Measurements from ENCODE around the gene CACNA1C. TPM values are rescaled to one million over a fixed set of nuclear protein-coding genes. Genes with fewer than 3 reads are reported as not detected.

The CACNA1C gene
- total and polyA plus RNA-seq, 2 of the 4 experiments (the other 2 are of a cell fraction): 1.6 to 2.6 TPM

GRCh38 chr12:2276288-2277033, 223.7 kb downstream of the CACNA1C start (continued):
- no peak for TF ChIP-seq MAZ (IDR thresholded peaks at IDR 0.05; ENCODE audit: borderline replicate concordance, low read depth, low read length)

DNA sequence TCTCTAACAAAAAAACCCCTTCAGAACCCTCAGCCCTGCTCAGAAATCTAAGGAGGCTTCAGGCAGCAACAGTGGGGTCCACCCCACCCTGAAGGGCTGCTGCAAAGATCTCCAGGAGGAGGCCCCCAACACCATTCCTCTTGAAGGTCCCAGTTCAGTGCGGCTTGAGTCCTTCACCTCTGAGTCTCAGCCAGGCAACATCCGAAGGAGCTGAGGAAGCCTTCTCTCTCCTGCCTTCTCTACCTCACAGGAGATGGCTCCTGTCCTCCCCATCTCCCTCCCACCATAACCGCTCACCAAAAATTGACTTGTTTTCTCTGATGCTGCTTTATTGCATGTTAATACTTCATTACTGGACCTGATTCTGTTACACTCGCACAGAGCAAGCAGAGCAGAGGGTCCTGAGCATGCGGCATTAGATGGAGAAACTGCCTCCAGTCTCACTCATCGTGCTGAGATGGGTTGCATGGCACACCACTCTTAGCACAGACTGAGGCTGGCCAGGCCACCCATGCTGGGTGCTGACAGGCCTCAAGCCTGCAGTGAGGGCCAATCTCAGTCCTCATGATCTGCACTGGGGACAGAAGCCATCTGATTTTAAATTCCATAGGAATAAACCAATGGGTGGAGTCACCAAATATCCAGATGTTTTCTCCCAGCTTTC, 224.8 kb downstream of the CACNA1C start:
- in situ Hi-C loops (cut with MboI; ENCODE audit: low sequenced_read_pairs) (loop anchor here (25.0 kb wide), 2 partner anchors 465 to 615 kb away; partner anchors contain the start of gene LRTM2), intact Hi-C loops (cut with micrococcal nuclease) (no loop called here), dilution Hi-C loops (cut with HindIII; ENCODE audit: low sequenced_read_pairs, unreplicated experiment) (no loop called here)
- peaks cover 0 to 3% of the 10 kb centered on the region in 2 experiments; a peak in 2 of 4 replicates for H3K79me1 ChIP-seq (ENCODE audit: low read depth in 1 of 2, low read length in 2 of 2)
- H3K36me3 ChIP-seq (ENCODE audit: control insufficient read depth, insufficient read depth, low read length): no peaks in the 10 kb centered on the region
- BruUV-seq (replicated peaks): no TSS peak
- H3K56ac ChIP-seq (ENCODE audit: extremely low read depth, insufficient read depth, low read length): no peak overlapping the region
- no peaks in the 10 kb centered on the region; the same call in 1 of the 2 replicates for H3K9me1 ChIP-seq (ENCODE audit: insufficient read depth, low read length)
- H3K4me1 ChIP-seq (ENCODE audit: control insufficient read depth, insufficient read depth, low read length): peaks cover 9% of the 10 kb centered on the region
- DNase-seq: no peak
- no peak overlapping the region for H4K8ac ChIP-seq (ENCODE audit: low read depth in 2 of 2, low read length in 2 of 2)
- H3K9me3 ChIP-seq (ENCODE audit: control insufficient read depth, insufficient read depth, low read length): no peaks in the 10 kb centered on the region
- H4K20me1 ChIP-seq (ENCODE audit: insufficient read depth, low read length): no peaks in the 10 kb centered on the region
- H2AK5ac ChIP-seq (ENCODE audit: low read depth, low read length): peak overlapping the region; percentile 58; the same call in 1 of the 2 replicates
- H2AFZ ChIP-seq (replicated peaks; ENCODE audit: low read length, poor library complexity): no peak overlapping the region
- no peak overlapping the region for H3K23ac ChIP-seq (ENCODE audit: low read depth, low read length)
- peak overlapping the region; percentile 35; the same call in 1 of the 2 replicates for H3K14ac ChIP-seq (replicated peaks; ENCODE audit: low read depth, low read length)
- 92% methylated on average over 4 of the region's 6 CpGs; no CpG with 5 or more reads in 1 of the 2 experiments for WGBS, 2 experiments (ENCODE audit: extremely low coverage in 2 of 2, insufficient read length in 1 of 2)
- ChIA-PET POLR2A (ENCODE audit: unreplicated experiment) (no interaction called here), CTCF (no interaction called here)
- no peak overlapping the region for H4K91ac ChIP-seq (ENCODE audit: insufficient read depth, low read depth, low read length)
- H3K18ac ChIP-seq (ENCODE audit: low read depth, low read length): no peak overlapping the region
- no peak overlapping the region for H2AK9ac ChIP-seq (replicated peaks; ENCODE audit: low read depth, low read length, poor library complexity)
- no peaks in the 10 kb centered on the region for H3K27me3 ChIP-seq (ENCODE audit: control insufficient read depth, insufficient read depth, low read length)
- H2BK15ac ChIP-seq (ENCODE audit: low read depth, low read length): no peak overlapping the region
- no peak overlapping the region for H2BK120ac ChIP-seq (ENCODE audit: low read depth, low read length)
- H2BK20ac ChIP-seq (ENCODE audit: low read depth, low read length): no peak overlapping the region
- H3K4ac ChIP-seq (ENCODE audit: low read depth, low read length): no peak overlapping the region; the same call in 1 of the 2 replicates
- H3K4me2 ChIP-seq (ENCODE audit: low read depth, low read length): no peak overlapping the region
- no peak overlapping the region for H4K5ac ChIP-seq (ENCODE audit: low read depth, low read length)
- H2BK5ac ChIP-seq (ENCODE audit: low read depth, low read length, poor library complexity, severe bottlenecking): no peak overlapping the region
- ATAC-seq (ENCODE audit: low read depth): no peak
- no peak overlapping the region for H3K4me3 ChIP-seq (ENCODE audit: insufficient read depth, low read depth, low read length)
- H3K27ac ChIP-seq (ENCODE audit: insufficient read depth, low read length): no peak overlapping the region
- H3K9ac ChIP-seq (ENCODE audit: low read depth, low read length): no peak overlapping the region
- TF ChIP-seq RFX5 (IDR thresholded peaks at IDR 0.05; ENCODE audit: low read depth, low read length): no peak
- TF ChIP-seq, protein P1, sequence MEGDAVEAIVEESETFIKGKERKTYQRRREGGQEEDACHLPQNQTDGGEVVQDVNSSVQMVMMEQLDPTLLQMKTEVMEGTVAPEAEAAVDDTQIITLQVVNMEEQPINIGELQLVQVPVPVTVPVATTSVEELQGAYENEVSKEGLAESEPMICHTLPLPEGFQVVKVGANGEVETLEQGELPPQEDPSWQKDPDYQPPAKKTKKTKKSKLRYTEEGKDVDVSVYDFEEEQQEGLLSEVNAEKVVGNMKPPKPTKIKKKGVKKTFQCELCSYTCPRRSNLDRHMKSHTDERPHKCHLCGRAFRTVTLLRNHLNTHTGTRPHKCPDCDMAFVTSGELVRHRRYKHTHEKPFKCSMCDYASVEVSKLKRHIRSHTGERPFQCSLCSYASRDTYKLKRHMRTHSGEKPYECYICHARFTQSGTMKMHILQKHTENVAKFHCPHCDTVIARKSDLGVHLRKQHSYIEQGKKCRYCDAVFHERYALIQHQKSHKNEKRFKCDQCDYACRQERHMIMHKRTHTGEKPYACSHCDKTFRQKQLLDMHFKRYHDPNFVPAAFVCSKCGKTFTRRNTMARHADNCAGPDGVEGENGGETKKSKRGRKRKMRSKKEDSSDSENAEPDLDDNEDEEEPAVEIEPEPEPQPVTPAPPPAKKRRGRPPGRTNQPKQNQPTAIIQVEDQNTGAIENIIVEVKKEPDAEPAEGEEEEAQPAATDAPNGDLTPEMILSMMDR (conservative IDR thresholded peaks at IDR 0.05; ENCODE audit: low read depth, low read length): no peak
- no peak for TF ChIP-seq CHD1 (IDR thresholded peaks at IDR 0.05; ENCODE audit: low read depth, low read length)
- TF ChIP-seq, protein P2, sequence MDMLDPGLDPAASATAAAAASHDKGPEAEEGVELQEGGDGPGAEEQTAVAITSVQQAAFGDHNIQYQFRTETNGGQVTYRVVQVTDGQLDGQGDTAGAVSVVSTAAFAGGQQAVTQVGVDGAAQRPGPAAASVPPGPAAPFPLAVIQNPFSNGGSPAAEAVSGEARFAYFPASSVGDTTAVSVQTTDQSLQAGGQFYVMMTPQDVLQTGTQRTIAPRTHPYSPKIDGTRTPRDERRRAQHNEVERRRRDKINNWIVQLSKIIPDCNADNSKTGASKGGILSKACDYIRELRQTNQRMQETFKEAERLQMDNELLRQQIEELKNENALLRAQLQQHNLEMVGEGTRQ (IDR thresholded peaks at IDR 0.05; ENCODE audit: low read depth, low read length): no peak
- TF ChIP-seq BHLHE40 (IDR thresholded peaks at IDR 0.05; ENCODE audit: low read depth, low read length): no peak
- no peak for TF ChIP-seq MXI1 (IDR thresholded peaks at IDR 0.05; ENCODE audit: borderline replicate concordance, low read depth, low read length)
- TF ChIP-seq CEBPB (IDR thresholded peaks at IDR 0.05; ENCODE audit: low read depth, low read length): no peak
- no peak for TF ChIP-seq RAD21 (IDR thresholded peaks at IDR 0.05; ENCODE audit: low read length)
- TF ChIP-seq POLR2A (IDR thresholded peaks at IDR 0.05; ENCODE audit: low read depth, low read length): no peak
- TF ChIP-seq MAFK (IDR thresholded peaks at IDR 0.05; ENCODE audit: low read depth, low read length): no peak
- no peak for TF ChIP-seq ELK1 (IDR thresholded peaks at IDR 0.05; ENCODE audit: borderline replicate concordance, low read depth, low read length)

All from IMR-90 (cell line).